ENCODE results near the gene CCDC63.

The CCDC63 gene

DNA sequence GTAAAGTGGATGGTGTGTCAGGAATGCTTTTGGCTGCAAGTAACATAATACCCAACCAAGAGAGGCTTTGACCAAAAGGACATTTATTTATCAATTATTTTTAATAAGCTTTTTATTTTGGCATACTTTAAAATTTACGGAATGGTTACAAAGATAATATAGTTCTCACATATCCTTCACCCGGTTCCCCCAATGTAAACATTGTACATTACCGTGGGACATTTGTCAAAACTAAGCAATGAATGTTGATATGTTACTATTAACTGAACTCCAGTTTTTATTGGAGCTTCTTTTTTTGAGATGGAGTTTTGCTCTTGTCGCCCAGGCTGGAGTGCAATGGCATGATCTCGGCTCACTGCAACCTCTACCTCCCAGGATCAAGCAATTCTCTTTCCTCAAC lies 23.0 kb downstream of the CCDC63 start:
- no peak overlapping the region for H3K4me3 ChIP-seq (ENCODE audit: low read depth, low read length)
- DNase-seq (ENCODE audit: low read depth): no peak
- no peak for TF ChIP-seq CTCF (IDR thresholded peaks at IDR 0.05; ENCODE audit: insufficient read depth, low read depth, low read length, missing control alignments)

- no peak for TF ChIP-seq CTCF (IDR thresholded peaks at IDR 0.05; ENCODE audit: insufficient read depth, low read depth, low read length, missing control alignments)
- DNase-seq (ENCODE audit: low read depth): no peak
- no peak overlapping the region for H3K4me3 ChIP-seq (ENCODE audit: low read depth, low read length)
Measured at GRCh38 chr12:110872100-110872499, 25.3 kb downstream of the CCDC63 start.

- no peak for DNase-seq (ENCODE audit: low read depth)
- no peak overlapping the region for H3K4me3 ChIP-seq (ENCODE audit: low read depth, low read length)
- no peak for TF ChIP-seq CTCF (IDR thresholded peaks at IDR 0.05; ENCODE audit: insufficient read depth, low read depth, low read length, missing control alignments)
Measured at GRCh38 chr12:110874351-110874750, 27.6 kb downstream of the CCDC63 start.

DNA sequence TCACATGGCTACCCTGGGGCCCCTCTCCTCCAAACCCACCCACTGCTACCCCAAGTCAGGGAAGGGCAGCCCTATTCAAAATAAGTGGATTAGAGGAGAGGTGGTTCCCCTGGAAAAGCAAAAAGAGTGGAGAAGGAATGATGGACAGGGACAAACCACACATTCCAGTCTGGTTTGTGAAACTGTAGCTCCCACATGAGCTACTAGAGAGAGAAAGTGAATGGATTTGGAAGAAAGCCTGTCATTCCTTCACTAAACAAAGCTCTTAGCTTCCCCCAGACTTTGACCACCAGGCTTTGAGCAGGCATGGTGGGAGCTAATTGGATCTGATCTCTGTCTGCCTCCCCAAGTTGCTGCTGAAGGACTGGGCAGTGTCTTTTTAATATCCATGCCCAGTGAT lies 28.0 kb downstream of the CCDC63 start:
- no peak for TF ChIP-seq CTCF (IDR thresholded peaks at IDR 0.05; ENCODE audit: insufficient read depth, low read depth, low read length, missing control alignments)
- no peak overlapping the region for H3K4me3 ChIP-seq (ENCODE audit: low read depth, low read length)

DNA sequence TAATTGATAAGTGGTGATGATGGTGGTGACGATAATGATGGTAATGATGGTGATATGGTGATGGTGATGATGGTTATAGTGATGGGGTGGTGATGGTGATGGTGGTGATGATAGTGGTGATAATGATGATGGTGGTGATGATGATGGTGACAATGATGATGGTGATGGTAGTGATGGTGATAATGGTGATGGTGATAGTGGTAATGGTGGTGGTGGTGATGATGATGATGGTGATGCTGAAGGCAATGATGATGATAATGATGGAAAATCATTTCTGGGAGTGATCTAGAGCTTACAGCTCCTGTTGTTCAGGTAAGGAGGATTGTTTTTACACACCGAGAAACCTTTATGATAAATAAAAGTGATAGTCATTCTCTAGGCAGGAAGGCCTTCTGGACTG lies 33.9 kb downstream of the CCDC63 start:
- no peak for TF ChIP-seq CTCF (IDR thresholded peaks at IDR 0.05; ENCODE audit: insufficient read depth, low read depth, low read length, missing control alignments)
- DNase-seq (ENCODE audit: low read depth): no peak
- H3K4me3 ChIP-seq (ENCODE audit: low read depth, low read length): no peak overlapping the region

More for the DNA sequence above, 28.0 kb downstream of the CCDC63 start:
- no peak for DNase-seq (ENCODE audit: low read depth)

DNA sequence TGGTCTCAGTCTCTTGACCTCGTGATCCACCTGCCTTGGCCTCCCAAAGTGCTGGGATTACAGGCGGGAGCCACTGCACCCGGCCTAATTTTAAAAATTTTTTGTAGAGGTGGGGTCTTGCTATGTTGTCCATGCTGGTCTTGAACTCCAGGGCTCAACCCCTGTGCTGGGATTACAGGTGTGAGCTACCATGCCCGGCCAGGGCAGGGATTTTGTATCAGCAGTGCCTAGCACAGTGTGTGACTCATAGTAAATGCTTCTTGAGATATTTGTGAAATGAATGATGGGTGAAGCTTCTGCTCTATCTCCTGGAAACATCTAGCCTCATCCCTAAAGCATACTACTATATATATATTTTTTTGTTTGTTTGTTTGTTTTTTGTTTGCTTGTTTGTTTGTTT lies 36.5 kb downstream of the CCDC63 start:
- no peak overlapping the region for H3K4me3 ChIP-seq (ENCODE audit: low read depth, low read length)
- no peak for TF ChIP-seq CTCF (IDR thresholded peaks at IDR 0.05; ENCODE audit: insufficient read depth, low read depth, low read length, missing control alignments)
- no peak for DNase-seq (ENCODE audit: low read depth)

DNA sequence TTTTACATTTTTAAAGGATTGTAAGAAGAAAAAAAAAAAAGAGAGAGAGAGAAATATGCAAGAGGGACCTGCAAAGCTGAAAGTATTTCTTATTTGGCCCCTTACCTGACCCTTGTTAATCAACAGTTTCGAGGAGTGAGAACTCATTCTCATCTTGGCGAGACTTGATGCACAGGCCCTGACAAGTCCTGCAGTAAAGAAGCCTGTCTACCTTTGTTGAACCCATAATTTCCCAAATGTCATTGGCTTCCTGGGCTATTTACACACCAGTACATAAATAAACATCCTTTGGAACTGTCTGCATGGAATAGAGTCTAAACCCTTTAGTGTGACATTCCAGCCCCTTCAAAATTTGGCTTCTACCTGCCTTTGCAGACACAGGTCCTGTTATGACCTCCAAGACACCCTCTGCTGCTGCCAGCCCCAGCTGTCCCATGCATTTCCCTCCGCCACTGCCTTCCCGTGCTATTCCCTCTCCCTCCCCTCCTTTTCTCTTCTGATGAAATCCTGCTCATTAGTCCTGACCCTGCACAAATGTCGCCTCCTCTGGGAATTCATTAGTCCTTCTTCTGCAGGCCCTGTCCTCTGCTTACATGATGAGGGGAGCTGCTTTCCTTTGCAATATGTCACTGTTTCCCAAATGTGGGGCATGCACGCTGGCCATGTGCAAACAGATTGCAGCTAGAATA lies 38.5 kb downstream of the CCDC63 start:
- no peak overlapping the region for H3K4me3 ChIP-seq (ENCODE audit: low read depth, low read length)
- TF ChIP-seq CTCF (IDR thresholded peaks at IDR 0.05; ENCODE audit: insufficient read depth, low read depth, low read length, missing control alignments): no peak
- DNase-seq (ENCODE audit: low read depth): no peak
